HG03280 (cell line): ENCODE data around the gene VIPAS39.

ENCODE experiments used
- ATAC-seq: cut with Tn5 transposase; IDR thresholded peaks from one replicate; pipeline ENCODE4 v1.9.1; 2021; ENCODE audit warnings: mild to moderate bottlenecking, moderate library complexity; ENCODE audit not compliant: unreplicated experiment

VIPAS39 gene

DNA sequence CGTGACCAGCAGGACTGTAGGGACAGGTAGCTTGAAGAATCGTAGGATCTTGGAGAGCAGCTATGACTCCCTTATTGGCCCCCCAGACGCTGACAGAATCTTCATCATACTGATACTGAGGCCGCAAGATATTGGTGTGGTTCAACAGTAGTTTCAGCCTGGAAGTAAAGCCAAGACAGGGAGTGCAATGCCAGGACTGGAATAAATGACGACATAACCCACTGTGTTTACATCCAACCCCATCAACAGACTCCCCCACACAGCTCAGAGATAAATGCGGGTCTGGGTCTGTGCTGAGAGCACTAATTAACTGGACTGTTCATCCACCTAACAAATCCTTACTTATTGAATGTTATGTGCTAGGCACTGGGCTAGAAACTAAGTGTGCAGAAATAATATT is 50.7 kb downstream of the VIPAS39 start:
- no peak for ATAC-seq

DNA sequence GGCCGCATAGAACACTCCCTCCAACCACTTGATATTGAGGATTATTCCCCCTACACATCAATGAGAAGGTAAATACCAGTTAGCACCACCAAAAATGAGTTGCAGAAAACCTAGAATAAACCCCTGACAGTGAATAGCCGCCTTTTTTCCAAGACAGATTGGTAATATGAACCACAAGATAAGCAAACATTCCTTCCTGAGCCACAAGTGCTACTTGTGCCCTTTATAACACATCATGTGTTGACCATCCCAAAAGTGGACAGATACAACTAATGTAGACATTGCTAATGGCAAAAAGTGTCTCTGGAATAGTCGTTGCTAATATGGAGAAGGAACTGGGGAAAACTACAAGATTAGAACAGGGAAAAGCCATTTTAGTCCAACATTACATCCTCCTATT is 51.3 kb downstream of the VIPAS39 start:
- no peak for ATAC-seq

DNA sequence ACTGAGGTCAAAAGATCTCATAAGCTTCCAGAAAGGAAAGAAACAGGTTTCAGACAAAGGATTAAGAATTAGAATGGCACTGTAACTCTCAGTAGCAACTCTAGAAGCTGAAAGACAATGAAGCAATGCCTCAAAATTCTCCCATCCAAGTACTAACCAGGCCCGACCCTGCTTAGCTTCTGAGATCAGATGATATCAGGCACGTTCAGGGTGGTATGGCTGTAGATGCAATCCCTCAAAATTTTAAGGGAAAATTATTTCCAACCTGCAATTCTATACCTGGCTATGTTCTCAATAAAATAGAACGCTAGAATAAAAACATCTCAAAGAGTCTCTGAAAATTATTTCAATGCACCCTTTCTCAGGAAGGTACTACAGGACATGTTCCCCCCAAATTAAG is 53.6 kb downstream of the VIPAS39 start:
- no peak for ATAC-seq

DNA sequence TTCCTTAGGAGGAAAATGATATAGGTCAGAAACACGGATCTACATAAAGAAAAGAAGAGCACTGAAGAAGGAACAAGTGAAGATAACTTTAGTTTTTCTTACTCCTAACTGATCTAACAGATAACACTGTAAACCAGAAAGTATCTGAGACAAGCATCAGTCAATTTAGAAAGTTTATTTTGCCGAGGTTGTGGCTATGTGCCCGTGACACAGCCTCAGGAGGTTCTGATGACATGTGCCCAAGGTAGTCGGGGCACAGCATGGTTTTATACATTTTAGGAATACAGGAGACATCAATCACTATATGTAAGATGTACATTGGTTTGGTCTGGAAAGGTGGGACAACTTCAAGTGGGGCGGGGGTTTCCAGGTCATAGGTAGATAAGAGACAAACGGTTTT is 57.2 kb downstream of the VIPAS39 start:
- no peak for ATAC-seq

DNA sequence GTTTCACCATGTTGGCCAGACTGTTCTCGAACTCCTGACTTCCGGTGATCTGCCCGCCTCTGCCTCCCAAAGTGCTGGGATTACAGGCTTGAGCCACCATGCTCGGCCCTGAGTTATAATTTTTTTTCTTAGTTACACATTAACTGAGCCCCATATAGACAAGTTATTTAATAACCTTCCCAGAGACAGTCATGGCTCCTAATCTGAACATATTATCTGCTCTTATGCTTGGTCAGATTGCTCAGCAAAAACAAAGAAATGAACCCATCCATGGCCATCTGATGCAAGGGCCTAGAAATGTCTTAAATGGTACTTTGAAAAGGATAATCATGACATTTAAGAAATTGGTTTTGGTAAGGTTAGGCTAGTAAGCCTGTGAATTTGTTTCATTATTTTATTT is 67.2 kb downstream of the VIPAS39 start:
- no peak for ATAC-seq

DNA sequence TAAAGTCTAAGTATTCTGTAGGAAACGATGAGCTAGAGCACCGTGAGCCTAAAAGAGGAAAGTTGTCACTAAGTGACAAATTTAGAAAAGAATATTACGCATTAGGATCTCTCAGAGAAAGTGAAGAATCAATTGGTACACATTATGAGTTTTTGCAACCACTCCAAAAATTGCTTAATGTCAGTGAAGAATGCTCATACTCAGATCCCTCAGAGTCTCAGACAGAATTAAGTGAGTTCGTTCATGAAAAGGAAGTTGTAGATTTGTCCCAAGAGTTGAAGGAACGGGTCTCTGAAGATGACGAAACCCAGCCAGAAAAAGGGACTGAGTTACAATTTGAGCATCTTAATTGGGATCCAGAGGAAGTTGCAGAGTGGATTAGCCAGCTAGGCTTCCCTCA is 78.7 kb downstream of the VIPAS39 start:
- ATAC-seq: no peak

DNA sequence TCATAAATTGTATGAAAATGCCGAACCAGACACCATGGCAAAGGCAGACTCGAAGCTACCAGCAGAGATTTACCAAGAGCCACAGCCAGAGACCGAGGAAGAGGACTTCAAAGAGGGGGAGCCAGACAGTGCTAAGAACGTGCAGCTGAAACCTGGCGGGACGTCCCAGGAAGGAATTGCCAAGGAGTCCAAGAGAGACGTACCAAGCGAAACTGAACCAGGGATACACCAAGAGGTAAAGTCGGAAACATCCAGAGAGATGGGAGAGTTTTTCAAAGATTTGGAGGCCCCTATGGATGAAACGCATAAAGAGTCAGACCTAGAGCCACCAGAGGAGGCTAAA is 79.9 kb downstream of the VIPAS39 start:
- ATAC-seq: no peak

DNA sequence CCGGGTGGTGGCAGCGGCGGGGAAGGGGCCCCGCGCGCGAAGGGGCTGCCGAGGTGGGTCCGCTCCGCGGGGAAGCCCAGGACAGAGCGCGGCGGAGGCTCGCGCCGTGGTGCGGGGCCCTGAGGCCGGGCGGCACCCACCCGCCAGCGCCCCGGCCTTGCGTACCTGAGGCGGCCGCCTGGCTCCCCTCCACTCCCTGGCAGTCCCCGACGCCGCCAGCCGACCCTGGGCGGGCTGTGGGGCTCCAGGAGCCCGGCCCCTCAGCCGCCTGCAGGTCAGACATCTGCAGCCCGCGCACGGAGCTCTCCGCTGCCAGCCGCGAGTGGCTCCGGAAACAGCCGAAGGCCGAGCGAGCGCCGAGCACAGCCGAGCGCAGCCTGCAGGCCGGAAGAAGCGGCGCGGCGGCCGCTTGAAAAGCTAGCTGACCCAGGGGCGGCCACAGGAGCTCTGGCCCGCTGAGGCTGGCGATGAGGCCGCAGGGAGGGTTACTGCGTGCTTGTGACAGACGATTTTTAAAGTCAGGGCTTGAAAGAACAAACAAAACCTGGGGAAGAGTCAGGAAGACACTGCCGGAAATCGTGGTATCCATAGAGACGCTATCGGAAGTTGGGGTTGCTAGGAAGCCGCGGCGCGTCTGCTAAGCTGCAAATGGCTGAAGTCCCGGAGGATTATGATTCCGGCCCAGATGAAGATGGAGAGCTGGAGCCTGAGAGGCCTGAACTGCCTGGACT is 80.5 kb downstream of the VIPAS39 start, which contains the start of the genes SAMD15 and TMED8:
TSS of gene SAMD15 (plus strand) at position 609 of the 731 bp plus-strand sequence. CDS start at position 649, 40 bp downstream.
TSS of gene TMED8 (minus strand) at position 324 of the 731 bp plus-strand sequence. CDS start at position 283, 41 bp downstream.
- peak; percentile 89 for ATAC-seq
